ENCODE results near the gene MRPS24.

MRPS24 gene

GRCh38 chr7:43877968-43878864, 8.9 kb upstream of the MRPS24 start:
- no peak for DNase-seq (ENCODE audit: low read depth)
- H3K4me3 ChIP-seq (ENCODE audit: control insufficient read depth, low read depth, low read length), result no peak overlapping the region
- TF ChIP-seq, protein P1, sequence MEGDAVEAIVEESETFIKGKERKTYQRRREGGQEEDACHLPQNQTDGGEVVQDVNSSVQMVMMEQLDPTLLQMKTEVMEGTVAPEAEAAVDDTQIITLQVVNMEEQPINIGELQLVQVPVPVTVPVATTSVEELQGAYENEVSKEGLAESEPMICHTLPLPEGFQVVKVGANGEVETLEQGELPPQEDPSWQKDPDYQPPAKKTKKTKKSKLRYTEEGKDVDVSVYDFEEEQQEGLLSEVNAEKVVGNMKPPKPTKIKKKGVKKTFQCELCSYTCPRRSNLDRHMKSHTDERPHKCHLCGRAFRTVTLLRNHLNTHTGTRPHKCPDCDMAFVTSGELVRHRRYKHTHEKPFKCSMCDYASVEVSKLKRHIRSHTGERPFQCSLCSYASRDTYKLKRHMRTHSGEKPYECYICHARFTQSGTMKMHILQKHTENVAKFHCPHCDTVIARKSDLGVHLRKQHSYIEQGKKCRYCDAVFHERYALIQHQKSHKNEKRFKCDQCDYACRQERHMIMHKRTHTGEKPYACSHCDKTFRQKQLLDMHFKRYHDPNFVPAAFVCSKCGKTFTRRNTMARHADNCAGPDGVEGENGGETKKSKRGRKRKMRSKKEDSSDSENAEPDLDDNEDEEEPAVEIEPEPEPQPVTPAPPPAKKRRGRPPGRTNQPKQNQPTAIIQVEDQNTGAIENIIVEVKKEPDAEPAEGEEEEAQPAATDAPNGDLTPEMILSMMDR (IDR thresholded peaks at IDR 0.05; ENCODE audit: control insufficient read depth, insufficient read depth, low read depth, low read length, missing control alignments), result no peak

DNA sequence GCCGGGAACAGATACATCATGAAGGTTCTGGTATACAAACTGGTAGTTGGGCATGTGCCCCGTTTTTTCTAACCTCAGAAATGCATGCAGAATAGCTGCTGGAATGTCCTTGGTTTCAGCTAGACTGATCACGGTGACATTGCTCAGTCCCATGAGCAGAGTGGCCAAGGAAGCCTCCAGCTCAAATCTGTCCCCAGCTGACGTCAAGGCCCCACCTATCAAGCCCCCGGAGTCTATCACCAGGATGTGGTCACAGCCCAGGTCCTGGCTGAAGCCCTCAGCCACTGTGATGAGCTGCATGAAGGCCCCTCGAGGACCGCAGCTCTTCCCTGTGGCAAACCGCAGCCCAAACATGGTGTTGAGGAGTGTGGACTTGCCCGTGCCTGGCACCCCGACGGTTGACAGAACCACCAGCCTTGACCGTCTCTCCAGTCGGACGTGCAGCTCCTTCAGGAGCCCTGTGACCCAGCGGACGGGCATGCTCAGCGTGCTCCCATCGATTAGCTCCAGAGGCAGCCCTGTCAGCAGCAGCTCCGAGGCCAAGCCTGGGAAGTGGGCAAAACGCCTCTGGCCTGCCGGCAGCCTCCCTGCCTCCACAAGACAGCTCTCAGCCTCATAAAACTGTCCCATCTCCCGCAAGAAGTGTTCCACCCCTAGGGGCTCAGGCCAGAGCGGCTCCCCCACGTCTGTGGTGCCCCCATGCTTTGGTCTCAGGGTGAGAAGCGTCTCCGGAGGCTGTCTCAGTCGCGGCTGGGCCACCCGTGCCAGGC, 7.8 kb upstream of the MRPS24 start:
- no peak overlapping the region for H3K4me3 ChIP-seq (ENCODE audit: control insufficient read depth, low read depth, low read length)
- no peak for DNase-seq (ENCODE audit: low read depth)
- TF ChIP-seq, protein P1 (IDR thresholded peaks at IDR 0.05; ENCODE audit: control insufficient read depth, insufficient read depth, low read depth, low read length, missing control alignments), result no peak

- no peak overlapping the region for H3K4me3 ChIP-seq (ENCODE audit: control insufficient read depth, low read depth, low read length)
- DNase-seq (ENCODE audit: low read depth), result no peak
- TF ChIP-seq, protein P1 (IDR thresholded peaks at IDR 0.05; ENCODE audit: control insufficient read depth, insufficient read depth, low read depth, low read length, missing control alignments), result no peak
Measured at GRCh38 chr7:43876241-43876640, 6.9 kb upstream of the MRPS24 start.

- no peak overlapping the region for H3K4me3 ChIP-seq (ENCODE audit: control insufficient read depth, low read depth, low read length)
- TF ChIP-seq, protein P1 (IDR thresholded peaks at IDR 0.05; ENCODE audit: control insufficient read depth, insufficient read depth, low read depth, low read length, missing control alignments), result no peak
- peak; percentile 76 for DNase-seq (ENCODE audit: low read depth)
Measured at GRCh38 chr7:43873300-43873699, 4.0 kb upstream of the MRPS24 start.

GRCh38 chr7:43872406-43873110, 3.2 kb upstream of the MRPS24 start:
- peak; percentile 77 for DNase-seq (ENCODE audit: low read depth)
- TF ChIP-seq, protein P1 (IDR thresholded peaks at IDR 0.05; ENCODE audit: control insufficient read depth, insufficient read depth, low read depth, low read length, missing control alignments), result no peak
- no peak overlapping the region for H3K4me3 ChIP-seq (ENCODE audit: control insufficient read depth, low read depth, low read length)

GRCh38 chr7:43871064-43871463, 1.7 kb upstream of the MRPS24 start:
- TF ChIP-seq, protein P1 (IDR thresholded peaks at IDR 0.05; ENCODE audit: control insufficient read depth, insufficient read depth, low read depth, low read length, missing control alignments), result no peak

More at GRCh38 chr7:43871064-43871463, 1.7 kb upstream of the MRPS24 start:
- H3K4me3 ChIP-seq (ENCODE audit: control insufficient read depth, low read depth, low read length), result no peak overlapping the region
- no peak for DNase-seq (ENCODE audit: low read depth)
